ENCODE measurements around the gene DUSP22. TPM values are rescaled to one million over a fixed set of nuclear protein-coding genes. Genes with fewer than 3 reads are reported as not detected.

Gene DUSP22
- total RNA-seq, 1 donor from 2014 or later, result 34.9 TPM

GRCh38 chr6:357791-358341 is 65.6 kb downstream of the DUSP22 start:
- Mint-ChIP-seq H3K27ac (ENCODE audit: unreplicated experiment) (no peak overlapping the region), H3K9me3 (ENCODE audit: unreplicated experiment) (peaks cover 12% of the 10 kb centered on the region), H3K4me3 (ENCODE audit: unreplicated experiment) (no peak overlapping the region), H3K27me3 (ENCODE audit: low read depth, unreplicated experiment) (peaks cover 3% of the 10 kb centered on the region), H3K36me3 (ENCODE audit: low read depth, unreplicated experiment) (peaks cover 3% of the 10 kb centered on the region), H3K4me1 (ENCODE audit: low read depth, unreplicated experiment) (no peaks in the 10 kb centered on the region)
- no peak for FAIRE-seq
- Histone ChIP-seq H3K4me3 (ENCODE audit: insufficient read depth, low read depth, low read length) (no peak overlapping the region), H3K4me2 (ENCODE audit: low read length) (no peak overlapping the region), H2AFZ (ENCODE audit: low read depth, low read length) (no peak overlapping the region), H3K9me3 (ENCODE audit: insufficient read depth, low read depth, low read length) (no peaks in the 10 kb centered on the region), H4K20me1 (ENCODE audit: insufficient read depth, low read length) (no peaks in the 10 kb centered on the region), H3K4me1 (ENCODE audit: insufficient read depth, low read length) (no peaks in the 10 kb centered on the region), H3K36me3 (ENCODE audit: insufficient read depth, low read length) (no peaks in the 10 kb centered on the region), H3K9ac (ENCODE audit: low read length) (no peak overlapping the region), H3K27ac (ENCODE audit: low read depth, low read length) (no peak overlapping the region), H3K79me2 (ENCODE audit: insufficient read depth, low read length) (no peaks in the 10 kb centered on the region), H3K27me3 (ENCODE audit: insufficient read depth, low read length) (peaks cover 3% of the 10 kb centered on the region)
- no peak for DNase-seq (ENCODE audit: low read depth)
- TF ChIP-seq CTCF (IDR thresholded peaks at IDR 0.05; ENCODE audit: insufficient read depth, low read depth, low read length) (no peak), EZH2 (IDR thresholded peaks at IDR 0.05; ENCODE audit: insufficient read depth, low read length) (no peak)

GRCh38 chr6:358432-358831 is 66.1 kb downstream of the DUSP22 start:
- Mint-ChIP-seq H3K4me3 (ENCODE audit: unreplicated experiment) (no peak overlapping the region), H3K27ac (ENCODE audit: unreplicated experiment) (no peak overlapping the region), H3K36me3 (ENCODE audit: low read depth, unreplicated experiment) (peaks cover 2% of the 10 kb centered on the region), H3K9me3 (ENCODE audit: unreplicated experiment) (peaks cover 15% of the 10 kb centered on the region), H3K27me3 (ENCODE audit: low read depth, unreplicated experiment) (peaks cover 3% of the 10 kb centered on the region), H3K4me1 (ENCODE audit: low read depth, unreplicated experiment) (no peaks in the 10 kb centered on the region)
- Histone ChIP-seq H2AFZ (ENCODE audit: low read depth, low read length) (no peak overlapping the region), H3K4me1 (ENCODE audit: insufficient read depth, low read length) (no peaks in the 10 kb centered on the region), H3K36me3 (ENCODE audit: insufficient read depth, low read length) (no peaks in the 10 kb centered on the region), H3K79me2 (ENCODE audit: insufficient read depth, low read length) (no peaks in the 10 kb centered on the region), H4K20me1 (ENCODE audit: insufficient read depth, low read length) (no peaks in the 10 kb centered on the region), H3K27me3 (ENCODE audit: insufficient read depth, low read length) (peaks cover 3% of the 10 kb centered on the region), H3K9ac (ENCODE audit: low read length) (no peak overlapping the region), H3K9me3 (ENCODE audit: insufficient read depth, low read depth, low read length) (no peaks in the 10 kb centered on the region), H3K4me2 (ENCODE audit: low read length) (no peak overlapping the region), H3K4me3 (ENCODE audit: insufficient read depth, low read depth, low read length) (no peak overlapping the region), H3K27ac (ENCODE audit: low read depth, low read length) (no peak overlapping the region)
- DNase-seq (ENCODE audit: low read depth) (no peak), FAIRE-seq (no peak)
- no peak for TF ChIP-seq EZH2 (IDR thresholded peaks at IDR 0.05; ENCODE audit: insufficient read depth, low read length)
- no peak for TF ChIP-seq CTCF (IDR thresholded peaks at IDR 0.05; ENCODE audit: insufficient read depth, low read depth, low read length)

- Histone ChIP-seq H2AFZ (ENCODE audit: low read depth, low read length) (no peak overlapping the region), H4K20me1 (ENCODE audit: insufficient read depth, low read length) (no peaks in the 10 kb centered on the region), H3K4me2 (ENCODE audit: low read length) (no peak overlapping the region), H3K4me1 (ENCODE audit: insufficient read depth, low read length) (no peaks in the 10 kb centered on the region), H3K9me3 (ENCODE audit: insufficient read depth, low read depth, low read length) (no peaks in the 10 kb centered on the region), H3K4me3 (ENCODE audit: insufficient read depth, low read depth, low read length) (no peak overlapping the region), H3K36me3 (ENCODE audit: insufficient read depth, low read length) (no peaks in the 10 kb centered on the region), H3K9ac (ENCODE audit: low read length) (no peak overlapping the region), H3K79me2 (ENCODE audit: insufficient read depth, low read length) (no peaks in the 10 kb centered on the region), H3K27me3 (ENCODE audit: insufficient read depth, low read length) (peaks cover 3% of the 10 kb centered on the region), H3K27ac (ENCODE audit: low read depth, low read length) (no peak overlapping the region)
- Mint-ChIP-seq H3K9me3 (ENCODE audit: unreplicated experiment) (peaks cover 15% of the 10 kb centered on the region), H3K4me3 (ENCODE audit: unreplicated experiment) (no peak overlapping the region), H3K27me3 (ENCODE audit: low read depth, unreplicated experiment) (peaks cover 3% of the 10 kb centered on the region), H3K27ac (ENCODE audit: unreplicated experiment) (no peak overlapping the region), H3K36me3 (ENCODE audit: low read depth, unreplicated experiment) (peaks cover 2% of the 10 kb centered on the region), H3K4me1 (ENCODE audit: low read depth, unreplicated experiment) (no peaks in the 10 kb centered on the region)
- no peak for DNase-seq (ENCODE audit: low read depth)
- no peak for FAIRE-seq
- TF ChIP-seq CTCF (IDR thresholded peaks at IDR 0.05; ENCODE audit: insufficient read depth, low read depth, low read length), result no peak
- TF ChIP-seq EZH2 (IDR thresholded peaks at IDR 0.05; ENCODE audit: insufficient read depth, low read length), result no peak
These were observed 66.6 kb downstream of the DUSP22 start for GRCh38 chr6:358847-359246.
